HL-60 (cell line): ENCODE measurements around the gene UCMA.

Experiments used
- DNase-seq, 2 experiments: peaks; one replicate each; pipeline ENCODE4 v3.0.0-alpha.2; 2010 to 2020; ENCODE audit warnings: low read depth in 1 of 2, low spot score in 1 of 2
- H3K27ac ChIP-seq: fragments of 250-450 bp; sonication (Bioruptor Pico); replicated peaks from 2 replicates; pipeline ENCODE4 v1.5.1; 2020; ENCODE audit warnings: mild to moderate bottlenecking, moderate library complexity
- H3K27me3 ChIP-seq: fragments of 250-450 bp; sonication (Bioruptor Pico); 2 replicates; pipeline ENCODE4 v1.5.1; 2021; ENCODE audit warnings: mild to moderate bottlenecking, moderate library complexity; ENCODE audit not compliant: insufficient read depth, poor library complexity, severe bottlenecking
- H3K4me3 ChIP-seq: replicated peaks from 2 replicates; pipeline ENCODE4 v1.5.1; 2011; ENCODE audit warnings: mild to moderate bottlenecking, control low read depth, low read length; ENCODE audit not compliant: insufficient read depth
- CTCF ChIP-seq: IDR thresholded peaks from one replicate; pipeline ENCODE4 v1.5.1; 2011; ENCODE audit warnings: low read length, control low read depth, inconsistent platforms; ENCODE audit not compliant: insufficient read depth
- GABPA ChIP-seq: IDR thresholded peaks from 2 replicates; pipeline ENCODE4 v1.6.1; 2012; ENCODE audit warnings: low read depth
- POLR2AphosphoS5 ChIP-seq: IDR thresholded peaks from 2 replicates; pipeline ENCODE4 v1.6.1; 2012; ENCODE audit warnings: low read depth
- REST ChIP-seq: IDR thresholded peaks from 2 replicates; pipeline ENCODE4 v1.6.1; 2012; ENCODE audit warnings: low read depth; ENCODE audit not compliant: insufficient replicate concordance
- SPI1 ChIP-seq: IDR thresholded peaks from 2 replicates; pipeline ENCODE4 v1.6.1; 2012; ENCODE audit warnings: low read depth, mild to moderate bottlenecking, borderline replicate concordance

Gene UCMA

GRCh38 chr10:13223241-13223640, 10.9 kb downstream of the UCMA start:
- TF ChIP-seq SPI1 = no peak
- no peak for TF ChIP-seq CTCF
- TF ChIP-seq POLR2AphosphoS5 = no peak
- TF ChIP-seq REST = no peak
- Histone ChIP-seq H3K27me3 (no peaks in the 10 kb centered on the region), H3K27ac (no peak overlapping the region), H3K4me3 (no peak overlapping the region)
- DNase-seq = no peak

GRCh38 chr10:13222566-13222965, 11.6 kb downstream of the UCMA start:
- DNase-seq = no peak
- TF ChIP-seq REST (no peak), SPI1 (no peak), GABPA (no peak), POLR2AphosphoS5 (no peak), CTCF (no peak)

GRCh38 chr10:13222151-13222550, 12.0 kb downstream of the UCMA start:
- TF ChIP-seq CTCF (no peak), REST (no peak), SPI1 (no peak), POLR2AphosphoS5 (no peak), GABPA (no peak)
- no peaks in the 10 kb centered on the region for H3K27me3 ChIP-seq
- no peak for DNase-seq
- no peak overlapping the region for H3K27ac ChIP-seq
- no peak overlapping the region for H3K4me3 ChIP-seq

More at GRCh38 chr10:13222566-13222965, 11.6 kb downstream of the UCMA start:
- H3K27ac ChIP-seq = no peak overlapping the region
- H3K27me3 ChIP-seq = no peaks in the 10 kb centered on the region
- H3K4me3 ChIP-seq = no peak overlapping the region
